Keratinocyte (primary cell): Measurements from ENCODE around the gene A2ML1. TPM values are rescaled to one million over a fixed set of nuclear protein-coding genes. Genes with fewer than 3 reads are reported as not detected.

Source experiments
- DNase-seq: peaks from one replicate; pipeline ENCODE4 v3.0.0-alpha.2; 2011; ENCODE audit warnings: low read depth, missing footprints, low spot score
- FAIRE-seq: peaks from 2 replicates; lab custom pipeline; 2011; peaks lifted over from hg19 to GRCh38; lab: Jason Lieb, UNC
- H2AFZ ChIP-seq: 2 replicates; pipeline ENCODE4 v1.6.0; 2012; ENCODE audit warnings: low read length, control low read depth, inconsistent platforms; ENCODE audit not compliant: control insufficient read depth
- H3K27ac ChIP-seq: 2 replicates; pipeline ENCODE4 v1.5.1; 2011; ENCODE audit warnings: low read length; ENCODE audit not compliant: control insufficient read depth, insufficient read depth
- H3K27me3 ChIP-seq: 3 replicates; pipeline ENCODE4 v1.6.0; 2011; ENCODE audit warnings: low read length; ENCODE audit not compliant: control insufficient read depth, insufficient read depth; ENCODE audit errors: extremely low read depth
- H3K36me3 ChIP-seq, 2 experiments: 2 replicates in 1 of 2; 3 replicates in 1 of 2; pipeline ENCODE4 v1.5.1; 2011; ENCODE audit warnings: low read length in 2 of 2, mild to moderate bottlenecking in 1 of 2; ENCODE audit not compliant: control insufficient read depth in 2 of 2, insufficient read depth in 2 of 2; ENCODE audit errors: extremely low read depth in 1 of 2
- H3K4me1 ChIP-seq: 3 replicates; pipeline ENCODE4 v1.5.1; 2011; ENCODE audit warnings: low read length; ENCODE audit not compliant: control insufficient read depth, insufficient read depth; ENCODE audit errors: extremely low read depth
- H3K4me2 ChIP-seq: 3 replicates; pipeline ENCODE4 v1.6.0; 2011; ENCODE audit warnings: low read depth, low read length; ENCODE audit not compliant: control insufficient read depth, insufficient read depth; ENCODE audit errors: extremely low read depth
- H3K4me3 ChIP-seq, 3 experiments: fragments of 200-600 bp in 1 of 3; sonication (generic) in 1 of 3; 2 replicates in 2 of 3; 3 replicates in 1 of 3; pipeline ENCODE4 v1.5.1; 2011 to 2016; ENCODE audit warnings: low read length in 3 of 3, mild to moderate bottlenecking in 3 of 3, control low read depth in 2 of 3, inconsistent platforms in 1 of 3, low read depth in 1 of 3, mixed read lengths in 1 of 3, mixed run types in 1 of 3, moderate library complexity in 1 of 3; ENCODE audit not compliant: control insufficient read depth in 2 of 3, insufficient read depth in 2 of 3; ENCODE audit errors: extremely low read depth in 1 of 3
- H3K79me2 ChIP-seq: 2 replicates; pipeline ENCODE4 v1.6.0; 2012; ENCODE audit warnings: low read length; ENCODE audit not compliant: control insufficient read depth, insufficient read depth
- H3K9ac ChIP-seq: 3 replicates; pipeline ENCODE4 v1.6.0; 2011; ENCODE audit warnings: low read length; ENCODE audit not compliant: control insufficient read depth, insufficient read depth; ENCODE audit errors: extremely low read depth
- H3K9me1 ChIP-seq: 3 replicates; pipeline ENCODE4 v1.6.0; 2011; ENCODE audit warnings: low read length; ENCODE audit not compliant: control insufficient read depth, insufficient read depth; ENCODE audit errors: extremely low read depth
- H3K9me3 ChIP-seq: 2 replicates; pipeline ENCODE4 v1.5.1; 2012; ENCODE audit warnings: low read depth, low read length; ENCODE audit not compliant: control insufficient read depth
- H4K20me1 ChIP-seq: 3 replicates; pipeline ENCODE4 v1.6.0; 2011; ENCODE audit warnings: low read length; ENCODE audit not compliant: control insufficient read depth, insufficient read depth; ENCODE audit errors: extremely low read depth
- EZH2 ChIP-seq: IDR thresholded peaks from one replicate; pipeline ENCODE4 v1.6.1; 2012; ENCODE audit warnings: inconsistent platforms, mild to moderate bottlenecking, low read length, moderate library complexity
- dilution Hi-C: fragments of 300-500 bp; cut with MboI; formaldehyde crosslinking; loops from one replicate; pipeline ENCODE4 v1.7.0; 2020; ENCODE audit warnings: low sequenced_read_pairs; ENCODE audit not compliant: extremely low pct_ligation_motif_present
- polyA plus RNA-seq, 5 experiments: library from polyadenylated mRNA; depleted of rRNA in 3 of 5; stranded (reverse) in 3 of 5; stranded (forward) in 1 of 5; unstranded in 1 of 5; fragments of >200 nt; gene quantifications; 1 replicate in 1 of 5; 2 replicates in 3 of 5; 3 replicates in 1 of 5; pipeline versions ENCODE4 v1.2.1 to v1.2.3, GENCODE V29; 2011 to 2012; ENCODE audit warnings: missing spikeins in 2 of 5, low read depth in 1 of 5, low replicate concordance in 1 of 5
- TF ChIP-seq, protein P1 (sequence below), 3 experiments: IDR thresholded peaks in 1 of 3; conservative IDR thresholded peaks in 1 of 3; optimal IDR thresholded peaks in 1 of 3; 2 replicates in 2 of 3; 3 replicates in 1 of 3; pipeline versions ENCODE3 to v1.5.1; 2011; ENCODE audit warnings: low read length in 3 of 3, mild to moderate bottlenecking in 3 of 3, moderate library complexity in 2 of 3, control low read depth in 1 of 3, inconsistent platforms in 1 of 3; ENCODE audit not compliant: insufficient read depth in 2 of 3; ENCODE audit errors: extremely low read depth in 1 of 3

The A2ML1 gene
- polyA plus RNA-seq, 1 donor (not counting 4 experiments of a cell fraction or from before 2014, with no cell fraction given), result 81.1 TPM

DNA sequence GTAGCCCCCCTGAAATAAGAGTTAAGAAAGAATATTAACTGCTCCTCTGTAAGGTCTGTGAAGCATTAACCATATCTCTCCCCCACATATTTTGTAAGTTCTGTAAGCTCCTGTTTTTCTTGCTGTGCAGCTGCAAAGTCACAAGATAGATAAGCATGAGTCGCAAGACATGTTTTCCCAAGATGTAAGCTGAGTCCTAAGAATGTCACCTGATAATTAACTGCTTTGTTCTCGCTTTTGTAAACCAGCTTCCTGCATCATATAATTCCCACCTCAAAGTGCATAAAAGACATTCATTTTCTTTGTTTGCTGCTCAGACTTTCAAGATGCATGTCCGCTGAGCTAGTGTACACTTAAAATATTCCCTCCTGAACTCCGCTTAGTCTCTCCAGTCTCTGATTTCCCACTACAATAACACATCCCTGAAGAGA, 64.9 kb downstream of the A2ML1 start:
- no peaks in the 10 kb centered on the region for H3K9me1 ChIP-seq
- H2AFZ ChIP-seq, result no peak overlapping the region
- dilution Hi-C loops, result no loop called here
- H3K9ac ChIP-seq, result no peak overlapping the region
- no peak for DNase-seq
- no peak overlapping the region for H3K27ac ChIP-seq
- no peaks in the 10 kb centered on the region for H3K36me3 ChIP-seq
- no peaks in the 10 kb centered on the region for H3K9me3 ChIP-seq
- TF ChIP-seq EZH2, result no peak
- TF ChIP-seq, protein P1, sequence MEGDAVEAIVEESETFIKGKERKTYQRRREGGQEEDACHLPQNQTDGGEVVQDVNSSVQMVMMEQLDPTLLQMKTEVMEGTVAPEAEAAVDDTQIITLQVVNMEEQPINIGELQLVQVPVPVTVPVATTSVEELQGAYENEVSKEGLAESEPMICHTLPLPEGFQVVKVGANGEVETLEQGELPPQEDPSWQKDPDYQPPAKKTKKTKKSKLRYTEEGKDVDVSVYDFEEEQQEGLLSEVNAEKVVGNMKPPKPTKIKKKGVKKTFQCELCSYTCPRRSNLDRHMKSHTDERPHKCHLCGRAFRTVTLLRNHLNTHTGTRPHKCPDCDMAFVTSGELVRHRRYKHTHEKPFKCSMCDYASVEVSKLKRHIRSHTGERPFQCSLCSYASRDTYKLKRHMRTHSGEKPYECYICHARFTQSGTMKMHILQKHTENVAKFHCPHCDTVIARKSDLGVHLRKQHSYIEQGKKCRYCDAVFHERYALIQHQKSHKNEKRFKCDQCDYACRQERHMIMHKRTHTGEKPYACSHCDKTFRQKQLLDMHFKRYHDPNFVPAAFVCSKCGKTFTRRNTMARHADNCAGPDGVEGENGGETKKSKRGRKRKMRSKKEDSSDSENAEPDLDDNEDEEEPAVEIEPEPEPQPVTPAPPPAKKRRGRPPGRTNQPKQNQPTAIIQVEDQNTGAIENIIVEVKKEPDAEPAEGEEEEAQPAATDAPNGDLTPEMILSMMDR (optimal IDR thresholded peaks at IDR 0.05 in 1 of 3, IDR thresholded peaks at IDR 0.05 in 1 of 3, conservative IDR thresholded peaks at IDR 0.05 in 1 of 3; ENCODE audit: extremely low read depth in 1 of 3, insufficient read depth in 2 of 3, low read length in 3 of 3), result no peak
- no peaks in the 10 kb centered on the region for H3K4me1 ChIP-seq
- no peak overlapping the region for H3K4me2 ChIP-seq
- H3K79me2 ChIP-seq, result no peaks in the 10 kb centered on the region
- no peak for FAIRE-seq
- no peaks in the 10 kb centered on the region for H4K20me1 ChIP-seq
- H3K4me3 ChIP-seq, result no peak overlapping the region
- H3K27me3 ChIP-seq, result no peaks in the 10 kb centered on the region

GRCh38 chr12:8890313-8891085, 68.1 kb downstream of the A2ML1 start:
- FAIRE-seq (peak; percentile 92), DNase-seq (no peak)
- TF ChIP-seq, protein P1 (optimal IDR thresholded peaks at IDR 0.05 in 1 of 3, IDR thresholded peaks at IDR 0.05 in 1 of 3, conservative IDR thresholded peaks at IDR 0.05 in 1 of 3; ENCODE audit: extremely low read depth in 1 of 3, insufficient read depth in 2 of 3, low read length in 3 of 3), result peak; percentile 68 to 84 (median 81)
- no peak for TF ChIP-seq EZH2
- H3K9me1 ChIP-seq, result no peaks in the 10 kb centered on the region
- peak overlapping the region; percentile 95 for H2AFZ ChIP-seq
- dilution Hi-C loops, result no loop called here
- H3K27ac ChIP-seq, result peak overlapping the region; percentile 16
- H3K79me2 ChIP-seq, result no peaks in the 10 kb centered on the region
- H3K4me3 ChIP-seq, result peak overlapping the region; percentile 22 to 84 (median 77)
- H3K27me3 ChIP-seq, result no peaks in the 10 kb centered on the region
- no peaks in the 10 kb centered on the region for H3K9me3 ChIP-seq
- no peaks in the 10 kb centered on the region for H4K20me1 ChIP-seq
- H3K36me3 ChIP-seq, result no peaks in the 10 kb centered on the region
- peak overlapping the region; percentile 93 for H3K4me2 ChIP-seq
- H3K9ac ChIP-seq, result peak overlapping the region; percentile 73
- H3K4me1 ChIP-seq, result no peaks in the 10 kb centered on the region
